Breast epithelium (tissue), 3 donors: ENCODE data around the gene ARHGDIG.

Source experiments
- CTCF ChIP-seq, 3 donors: fragments of 450-650 bp; IDR thresholded peaks; one replicate each; pipeline ENCODE4 v1.5.1; 2016 to 2017; ENCODE audit warnings: antibody characterized with exemption in 3 of 3, mild to moderate bottlenecking in 3 of 3, moderate library complexity in 3 of 3
- POLR2A ChIP-seq: fragments of 450-650 bp; IDR thresholded peaks from one replicate; pipeline ENCODE4 v1.6.1; 2016; ENCODE audit warnings: antibody characterized with exemption, mild to moderate bottlenecking, moderate library complexity

GRCh38 chr16:259814-260253 is 20.6 kb upstream of the ARHGDIG start:
- TF ChIP-seq CTCF (IDR thresholded peaks at IDR 0.05) = no peak
- TF ChIP-seq POLR2A = no peak
